ENCODE measurements around the gene RARRES1.

GRCh38 chr3:158700559-158700958 lies 31.7 kb downstream of the RARRES1 start:
- TF ChIP-seq CTCF (conservative IDR thresholded peaks at IDR 0.05; ENCODE audit: low read depth in 2 of 2) (no peak), EZH2 (IDR thresholded peaks at IDR 0.05; ENCODE audit: low read depth, unreplicated experiment) (no peak), JUNB (IDR thresholded peaks at IDR 0.05; ENCODE audit: unreplicated experiment) (no peak), POLR2AphosphoS5 (IDR thresholded peaks at IDR 0.05; ENCODE audit: low read depth) (no peak), STAT1 (IDR thresholded peaks at IDR 0.05; ENCODE audit: unreplicated experiment) (no peak), EZH2phosphoT487 (IDR thresholded peaks at IDR 0.05; ENCODE audit: unreplicated experiment) (no peak), CREB1 (CRISPR knock-in tag; IDR thresholded peaks at IDR 0.05; ENCODE audit: low read depth) (no peak), ZNF331 (CRISPR knock-in tag; IDR thresholded peaks at IDR 0.05; ENCODE audit: low read depth) (no peak), ETS1 (IDR thresholded peaks at IDR 0.05) (no peak)
- TF ChIP-seq, protein P1, sequence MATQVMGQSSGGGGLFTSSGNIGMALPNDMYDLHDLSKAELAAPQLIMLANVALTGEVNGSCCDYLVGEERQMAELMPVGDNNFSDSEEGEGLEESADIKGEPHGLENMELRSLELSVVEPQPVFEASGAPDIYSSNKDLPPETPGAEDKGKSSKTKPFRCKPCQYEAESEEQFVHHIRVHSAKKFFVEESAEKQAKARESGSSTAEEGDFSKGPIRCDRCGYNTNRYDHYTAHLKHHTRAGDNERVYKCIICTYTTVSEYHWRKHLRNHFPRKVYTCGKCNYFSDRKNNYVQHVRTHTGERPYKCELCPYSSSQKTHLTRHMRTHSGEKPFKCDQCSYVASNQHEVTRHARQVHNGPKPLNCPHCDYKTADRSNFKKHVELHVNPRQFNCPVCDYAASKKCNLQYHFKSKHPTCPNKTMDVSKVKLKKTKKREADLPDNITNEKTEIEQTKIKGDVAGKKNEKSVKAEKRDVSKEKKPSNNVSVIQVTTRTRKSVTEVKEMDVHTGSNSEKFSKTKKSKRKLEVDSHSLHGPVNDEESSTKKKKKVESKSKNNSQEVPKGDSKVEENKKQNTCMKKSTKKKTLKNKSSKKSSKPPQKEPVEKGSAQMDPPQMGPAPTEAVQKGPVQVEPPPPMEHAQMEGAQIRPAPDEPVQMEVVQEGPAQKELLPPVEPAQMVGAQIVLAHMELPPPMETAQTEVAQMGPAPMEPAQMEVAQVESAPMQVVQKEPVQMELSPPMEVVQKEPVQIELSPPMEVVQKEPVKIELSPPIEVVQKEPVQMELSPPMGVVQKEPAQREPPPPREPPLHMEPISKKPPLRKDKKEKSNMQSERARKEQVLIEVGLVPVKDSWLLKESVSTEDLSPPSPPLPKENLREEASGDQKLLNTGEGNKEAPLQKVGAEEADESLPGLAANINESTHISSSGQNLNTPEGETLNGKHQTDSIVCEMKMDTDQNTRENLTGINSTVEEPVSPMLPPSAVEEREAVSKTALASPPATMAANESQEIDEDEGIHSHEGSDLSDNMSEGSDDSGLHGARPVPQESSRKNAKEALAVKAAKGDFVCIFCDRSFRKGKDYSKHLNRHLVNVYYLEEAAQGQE (IDR thresholded peaks at IDR 0.05; ENCODE audit: unreplicated experiment): no peak

Data from GM23338 (cell line).